ENCODE results near the gene HOATZ. TPM values are rescaled to one million over a fixed set of nuclear protein-coding genes. Genes with fewer than 3 reads are reported as not detected.

The HOATZ gene
- total and polyA plus RNA-seq, 8 donors, result 0.18 TPM; not detected in 7

DNA sequence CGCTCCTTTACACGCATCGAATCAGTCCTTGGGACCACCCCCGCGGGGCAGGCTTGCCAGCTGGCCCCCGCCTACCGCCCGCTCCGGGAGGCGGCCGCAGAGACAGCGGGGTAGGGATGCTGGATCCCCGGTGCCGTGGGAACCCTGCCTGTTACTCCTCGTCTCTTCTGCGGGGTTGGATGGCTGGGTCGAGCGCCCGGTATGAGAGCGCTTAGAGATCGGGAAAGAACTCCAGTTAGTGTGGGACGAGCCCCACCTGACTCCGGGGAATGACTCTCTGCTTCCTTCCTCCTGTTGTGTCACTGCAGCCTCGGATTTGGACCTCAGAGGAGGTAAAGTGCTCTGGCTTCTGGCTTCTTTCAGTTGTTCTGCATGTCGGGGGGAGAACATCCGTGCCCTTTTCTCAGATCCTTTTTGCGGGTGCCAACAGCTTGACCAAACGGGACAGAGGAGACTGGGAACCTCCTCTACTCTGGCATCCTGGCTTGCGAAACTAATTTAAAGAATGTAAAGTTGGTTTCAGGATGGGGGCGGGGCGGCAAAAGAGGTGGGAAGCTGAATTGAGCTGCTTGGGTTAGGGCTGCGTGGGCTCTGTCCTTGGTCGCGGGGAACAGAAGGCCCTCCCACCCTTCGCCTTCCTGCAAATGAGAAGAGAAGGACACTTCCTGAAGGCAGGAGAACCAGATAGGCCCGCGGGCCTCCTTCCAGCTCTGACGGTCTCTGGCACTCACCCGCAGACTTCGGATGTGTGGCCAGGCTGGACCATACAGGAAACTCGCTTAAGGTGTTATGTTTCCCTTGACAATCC is 26.9 kb downstream of the HOATZ start:
- Histone ChIP-seq H3K9me3 (no peaks in the 10 kb centered on the region), H3K27ac (peak overlapping the region; percentile 46 to 91 (median 84)), H3K4me3 (peak overlapping the region; percentile 55 to 72 (median 62)), H3K27me3 (peaks cover 0 to 34% (median 20%) of the 10 kb centered on the region in 3 donors), H3K36me3 (peaks cover 0 to 22% (median 4%) of the 10 kb centered on the region in 4 donors), H3K4me1 (peaks cover 11 to 44% (median 27%) of the 10 kb centered on the region in 4 donors)
- intact Hi-C loops (cut with DNase I; ENCODE audit: low total_unique reads), result no loop called here
- WGBS, 5 donors, result 6 to 12% (median 10%) methylated on average over 21 to 41 of the region's 41 CpGs
- TF ChIP-seq POLR2AphosphoS5 (IDR thresholded peaks at IDR 0.05) (peak; percentile 6 to 52 (median 49)), POLR2A (IDR thresholded peaks at IDR 0.05) (no peak), EP300 (IDR thresholded peaks at IDR 0.05) (no peak)
- DNase-seq, result peak in 1 of 2 donors; percentile 72

DNA sequence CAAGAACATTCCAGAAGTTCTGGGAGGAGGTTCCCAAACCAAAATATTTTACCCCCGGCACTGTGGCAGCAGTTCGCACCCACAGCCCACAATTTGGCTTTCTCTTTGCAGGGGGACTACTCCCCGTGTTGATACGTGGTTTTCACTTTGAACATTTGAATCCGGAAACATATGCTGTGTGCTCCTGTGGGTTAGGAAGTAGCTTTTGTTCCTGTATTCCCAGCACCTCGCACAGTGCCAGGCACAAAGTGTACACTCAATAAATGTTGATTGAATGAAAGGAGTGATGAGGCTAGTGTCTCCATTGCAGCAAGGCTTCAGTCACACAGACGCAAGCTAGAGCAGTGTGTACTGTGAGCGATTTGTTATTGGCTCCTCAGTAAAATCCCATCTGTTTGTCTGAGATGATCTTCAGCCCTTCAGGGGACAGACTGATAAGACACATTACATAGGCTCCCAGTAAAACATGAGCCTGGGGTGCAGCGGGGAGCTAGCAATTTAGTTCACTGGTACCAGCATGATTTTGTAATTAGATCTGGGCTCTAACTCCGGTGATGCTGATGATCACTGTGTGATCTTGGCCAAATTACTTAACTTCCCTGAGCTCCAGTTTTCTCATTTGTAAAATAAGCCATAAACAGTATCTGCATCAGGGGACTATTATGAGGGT is 28.2 kb downstream of the HOATZ start:
- no peaks in the 10 kb centered on the region for H3K9me3 ChIP-seq
- intact Hi-C loops (cut with DNase I; ENCODE audit: low total_unique reads), result no loop called here
- 70 to 86% (median 72%) methylated on average over 10 of the region's 10 CpGs for WGBS, 5 donors

GRCh38 chr11:111548525-111548924 is 33.9 kb downstream of the HOATZ start:
- Histone ChIP-seq H3K4me1 (no peaks in the 10 kb centered on the region), H3K4me3 (no peak overlapping the region), H3K9me3 (no peaks in the 10 kb centered on the region), H3K27ac (no peak overlapping the region), H3K27me3 (no peaks in the 10 kb centered on the region), H3K36me3 (peaks cover 0 to 54% (median 9%) of the 10 kb centered on the region in 4 donors)
- intact Hi-C loops (cut with DNase I; ENCODE audit: low total_unique reads), result no loop called here
- TF ChIP-seq POLR2AphosphoS5 (IDR thresholded peaks at IDR 0.05), result no peak
- no peak for TF ChIP-seq POLR2A (IDR thresholded peaks at IDR 0.05)
- TF ChIP-seq, protein P1, sequence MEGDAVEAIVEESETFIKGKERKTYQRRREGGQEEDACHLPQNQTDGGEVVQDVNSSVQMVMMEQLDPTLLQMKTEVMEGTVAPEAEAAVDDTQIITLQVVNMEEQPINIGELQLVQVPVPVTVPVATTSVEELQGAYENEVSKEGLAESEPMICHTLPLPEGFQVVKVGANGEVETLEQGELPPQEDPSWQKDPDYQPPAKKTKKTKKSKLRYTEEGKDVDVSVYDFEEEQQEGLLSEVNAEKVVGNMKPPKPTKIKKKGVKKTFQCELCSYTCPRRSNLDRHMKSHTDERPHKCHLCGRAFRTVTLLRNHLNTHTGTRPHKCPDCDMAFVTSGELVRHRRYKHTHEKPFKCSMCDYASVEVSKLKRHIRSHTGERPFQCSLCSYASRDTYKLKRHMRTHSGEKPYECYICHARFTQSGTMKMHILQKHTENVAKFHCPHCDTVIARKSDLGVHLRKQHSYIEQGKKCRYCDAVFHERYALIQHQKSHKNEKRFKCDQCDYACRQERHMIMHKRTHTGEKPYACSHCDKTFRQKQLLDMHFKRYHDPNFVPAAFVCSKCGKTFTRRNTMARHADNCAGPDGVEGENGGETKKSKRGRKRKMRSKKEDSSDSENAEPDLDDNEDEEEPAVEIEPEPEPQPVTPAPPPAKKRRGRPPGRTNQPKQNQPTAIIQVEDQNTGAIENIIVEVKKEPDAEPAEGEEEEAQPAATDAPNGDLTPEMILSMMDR (IDR thresholded peaks at IDR 0.05), result no peak
- no peak for TF ChIP-seq EP300 (IDR thresholded peaks at IDR 0.05)
- WGBS, 5 donors, result 54 to 95% (median 75%) methylated on average over 2 of the region's 2 CpGs
- no peak for DNase-seq

More for the DNA sequence above, 28.2 kb downstream of the HOATZ start:
- Histone ChIP-seq H3K4me1 (peaks cover 11 to 44% (median 27%) of the 10 kb centered on the region in 4 donors), H3K27me3 (peaks cover 0 to 34% (median 20%) of the 10 kb centered on the region in 3 donors), H3K4me3 (no peak overlapping the region), H3K36me3 (peaks cover 0 to 35% (median 9%) of the 10 kb centered on the region in 4 donors), H3K27ac (peak overlapping the region in 1 of 5 donors; percentile 91)
- TF ChIP-seq EP300 (IDR thresholded peaks at IDR 0.05), result no peak
- no peak for TF ChIP-seq POLR2A (IDR thresholded peaks at IDR 0.05)
- TF ChIP-seq, protein P1 (IDR thresholded peaks at IDR 0.05), result no peak
- TF ChIP-seq POLR2AphosphoS5 (IDR thresholded peaks at IDR 0.05), result no peak
- DNase-seq, result no peak

GRCh38 chr11:111549196-111549868 is 34.8 kb downstream of the HOATZ start:
- Histone ChIP-seq H3K27me3 (no peaks in the 10 kb centered on the region), H3K36me3 (peaks cover 0 to 49% (median 9%) of the 10 kb centered on the region in 4 donors), H3K9me3 (no peaks in the 10 kb centered on the region), H3K4me3 (no peak overlapping the region), H3K4me1 (no peaks in the 10 kb centered on the region), H3K27ac (no peak overlapping the region)
- 80 to 85% (median 84%) methylated on average over 11 of the region's 11 CpGs for WGBS, 5 donors
- TF ChIP-seq EP300 (IDR thresholded peaks at IDR 0.05) (no peak), POLR2AphosphoS5 (IDR thresholded peaks at IDR 0.05) (no peak), POLR2A (IDR thresholded peaks at IDR 0.05) (no peak)
- TF ChIP-seq, protein P1 (IDR thresholded peaks at IDR 0.05), result no peak
- intact Hi-C loops (cut with DNase I; ENCODE audit: low total_unique reads), result no loop called here
- no peak for DNase-seq
